Mononuclear cell (primary cell): ENCODE data around the gene RBMS1. TPM values are rescaled to one million over a fixed set of nuclear protein-coding genes. Genes with fewer than 3 reads are reported as not detected.

Source experiments
- H3K27me3 ChIP-seq: 2 replicates; pipeline ENCODE4 v1.6.0; 2011; ENCODE audit warnings: low read length, control low read depth; ENCODE audit not compliant: insufficient read depth
- H3K4me1 ChIP-seq: 2 replicates; pipeline ENCODE4 v1.5.1; 2011; ENCODE audit warnings: mild to moderate bottlenecking, low read length, control low read depth; ENCODE audit not compliant: insufficient read depth
- H3K4me3 ChIP-seq: 2 replicates; pipeline ENCODE4 v1.5.1; 2011; ENCODE audit warnings: mild to moderate bottlenecking, low read length, moderate library complexity
- H3K9me3 ChIP-seq: 2 replicates; pipeline ENCODE4 v1.5.1; 2011; ENCODE audit warnings: low read depth, mild to moderate bottlenecking, control low read depth, low read length
- total RNA-seq: library from RNA; depleted of rRNA; stranded (reverse); fragments of >200 nt; gene quantifications from one replicate; pipeline ENCODE4 v1.2.3, GENCODE V29; 2012

Gene RBMS1
- total RNA-seq, 1 donor: 76.3 TPM

DNA sequence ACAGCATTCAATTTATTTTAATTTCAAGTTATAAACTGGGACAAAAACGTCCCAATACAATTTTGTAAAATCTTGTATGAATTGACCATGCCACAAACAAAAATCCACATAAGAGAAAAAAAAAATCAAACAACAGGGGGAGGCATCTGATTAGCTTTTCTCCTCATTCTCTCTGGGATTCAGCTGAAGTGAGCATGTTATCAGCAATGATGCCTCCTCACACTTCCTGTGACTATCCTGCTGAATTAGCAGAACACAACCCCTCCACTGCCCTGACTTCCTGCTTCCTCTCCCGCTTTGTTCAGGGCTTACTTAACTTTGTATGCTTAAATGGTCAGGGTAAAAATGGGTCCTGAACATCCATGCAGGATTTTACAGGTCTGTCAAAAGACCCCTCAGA, 161.3 kb downstream of the RBMS1 start:
- peaks cover 20% of the 10 kb centered on the region for H3K4me1 ChIP-seq

GRCh38 chr2:160331258-160332025, 162.2 kb downstream of the RBMS1 start:
- no peaks in the 10 kb centered on the region for H3K27me3 ChIP-seq
- H3K9me3 ChIP-seq: no peaks in the 10 kb centered on the region
- peaks cover 23% of the 10 kb centered on the region for H3K4me1 ChIP-seq
- no peak overlapping the region for H3K4me3 ChIP-seq

More for the DNA sequence above, 161.3 kb downstream of the RBMS1 start:
- no peak overlapping the region for H3K4me3 ChIP-seq
- H3K27me3 ChIP-seq: no peaks in the 10 kb centered on the region
- H3K9me3 ChIP-seq: no peaks in the 10 kb centered on the region

- Histone ChIP-seq H3K9me3 (no peaks in the 10 kb centered on the region), H3K4me3 (no peak overlapping the region), H3K27me3 (no peaks in the 10 kb centered on the region), H3K4me1 (peaks cover 28% of the 10 kb centered on the region)
Measured at GRCh38 chr2:160328811-160329527, 164.6 kb downstream of the RBMS1 start.

GRCh38 chr2:160326786-160327185, 166.8 kb downstream of the RBMS1 start:
- Histone ChIP-seq H3K4me3 (no peak overlapping the region), H3K27me3 (no peaks in the 10 kb centered on the region), H3K4me1 (peaks cover 28% of the 10 kb centered on the region), H3K9me3 (no peaks in the 10 kb centered on the region)

DNA sequence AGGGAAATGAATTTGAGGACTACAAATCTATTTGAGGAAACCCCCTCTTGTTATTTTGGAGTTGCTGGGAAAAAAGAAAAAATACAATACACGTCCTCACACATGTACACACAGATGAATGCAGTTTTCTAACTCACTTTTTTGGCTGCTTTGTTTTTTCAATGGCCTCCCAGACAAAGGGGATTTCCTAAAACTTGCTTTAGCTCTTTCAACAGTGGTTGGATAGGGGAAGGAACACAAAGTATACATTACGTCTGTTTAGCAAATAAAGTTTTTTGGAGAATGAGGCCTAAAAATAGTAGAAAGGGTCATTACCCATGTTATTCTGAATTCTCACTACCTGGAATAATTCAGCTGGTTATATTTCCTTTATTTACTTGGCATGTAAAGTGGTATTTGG, 168.2 kb downstream of the RBMS1 start:
- Histone ChIP-seq H3K4me3 (no peak overlapping the region), H3K9me3 (no peaks in the 10 kb centered on the region), H3K4me1 (peaks cover 27% of the 10 kb centered on the region), H3K27me3 (no peaks in the 10 kb centered on the region)

- H3K4me3 ChIP-seq: no peak overlapping the region
- no peaks in the 10 kb centered on the region for H3K9me3 ChIP-seq
- no peaks in the 10 kb centered on the region for H3K27me3 ChIP-seq
- H3K4me1 ChIP-seq: peaks cover 27% of the 10 kb centered on the region
Measured at GRCh38 chr2:160324917-160325316, 168.7 kb downstream of the RBMS1 start.

DNA sequence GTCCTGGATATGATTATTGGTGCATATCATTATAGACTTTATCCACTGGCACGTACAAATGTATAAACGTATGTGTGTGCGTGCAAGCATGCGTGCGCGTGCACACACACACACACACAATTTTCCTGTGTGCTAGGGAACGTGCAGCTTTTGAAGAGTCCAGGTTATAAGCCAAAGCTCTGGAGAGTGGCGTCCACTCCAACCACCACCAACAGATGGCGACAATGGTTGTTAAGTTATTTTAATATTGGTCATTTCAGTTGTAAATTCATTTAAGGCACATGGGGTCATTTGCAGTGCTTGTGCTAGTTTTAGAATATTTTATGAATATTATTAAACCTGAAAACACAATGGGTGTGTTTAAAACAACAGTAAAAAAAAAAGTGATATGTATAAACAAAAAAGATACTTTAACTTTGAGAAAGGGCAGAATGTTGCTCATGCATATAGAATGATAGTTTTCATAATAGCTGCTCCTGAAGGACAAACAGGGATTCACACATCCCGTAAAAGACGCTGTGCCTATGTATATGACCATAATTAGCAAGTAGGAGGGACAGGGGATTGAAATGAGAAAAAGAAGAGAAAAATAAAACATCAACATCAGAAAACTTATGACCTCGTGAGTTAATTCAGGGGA, 169.3 kb downstream of the RBMS1 start:
- Histone ChIP-seq H3K9me3 (no peaks in the 10 kb centered on the region), H3K27me3 (no peaks in the 10 kb centered on the region), H3K4me1 (peaks cover 27% of the 10 kb centered on the region), H3K4me3 (no peak overlapping the region)

GRCh38 chr2:160322320-160322719, 171.3 kb downstream of the RBMS1 start:
- no peak overlapping the region for H3K4me3 ChIP-seq
- H3K4me1 ChIP-seq: peaks cover 27% of the 10 kb centered on the region
- H3K9me3 ChIP-seq: no peaks in the 10 kb centered on the region
- no peaks in the 10 kb centered on the region for H3K27me3 ChIP-seq

- peaks cover 23% of the 10 kb centered on the region for H3K4me1 ChIP-seq
- no peak overlapping the region for H3K4me3 ChIP-seq
- no peaks in the 10 kb centered on the region for H3K27me3 ChIP-seq
Measured at GRCh38 chr2:160321006-160321405, 172.6 kb downstream of the RBMS1 start.

DNA sequence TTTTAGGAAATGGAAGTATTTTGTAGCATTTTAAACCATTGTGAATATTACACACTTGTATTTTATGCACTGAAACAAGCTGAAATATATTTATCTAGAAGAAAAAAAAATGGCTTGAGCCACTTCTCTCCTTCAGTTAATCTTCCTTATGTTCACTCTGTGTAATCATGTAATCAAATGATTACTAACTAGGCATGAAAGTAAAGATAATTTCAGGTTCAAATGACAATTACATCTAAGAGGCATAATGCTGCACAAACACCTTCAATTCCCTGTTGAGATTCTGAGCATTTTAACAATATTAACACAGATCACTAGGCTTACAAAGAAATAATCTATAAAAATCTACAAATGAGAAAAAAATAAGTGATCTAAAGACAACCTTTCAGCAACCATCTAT, 173.9 kb downstream of the RBMS1 start:
- Histone ChIP-seq H3K27me3 (no peaks in the 10 kb centered on the region), H3K4me1 (peaks cover 19% of the 10 kb centered on the region), H3K4me3 (no peak overlapping the region), H3K9me3 (no peaks in the 10 kb centered on the region)

More at GRCh38 chr2:160321006-160321405, 172.6 kb downstream of the RBMS1 start:
- no peaks in the 10 kb centered on the region for H3K9me3 ChIP-seq

DNA sequence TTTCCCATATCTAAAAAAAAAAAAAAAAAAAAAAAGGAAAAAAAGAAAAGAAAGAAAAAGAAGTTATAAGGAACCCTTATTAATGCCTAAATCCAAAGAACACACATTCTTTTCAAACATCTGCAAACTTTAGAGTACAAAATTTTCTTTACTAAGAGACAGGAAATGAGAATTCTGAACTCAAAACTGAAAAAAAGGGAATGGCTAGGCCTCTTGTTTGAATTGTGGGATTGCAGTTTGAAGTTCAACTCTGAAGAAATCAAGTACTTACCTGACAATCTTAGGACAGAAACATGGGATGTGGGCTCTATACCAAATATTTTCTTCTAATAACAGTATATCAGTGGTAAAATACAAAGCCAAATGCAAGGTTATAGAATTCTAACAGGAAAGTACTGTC, 175.4 kb downstream of the RBMS1 start:
- Histone ChIP-seq H3K9me3 (no peaks in the 10 kb centered on the region), H3K4me3 (no peak overlapping the region), H3K27me3 (no peaks in the 10 kb centered on the region), H3K4me1 (peaks cover 18% of the 10 kb centered on the region)

- Histone ChIP-seq H3K4me3 (no peak overlapping the region), H3K4me1 (peaks cover 10% of the 10 kb centered on the region), H3K9me3 (no peaks in the 10 kb centered on the region), H3K27me3 (no peaks in the 10 kb centered on the region)
Measured at GRCh38 chr2:160317181-160318099, 176.2 kb downstream of the RBMS1 start.

DNA sequence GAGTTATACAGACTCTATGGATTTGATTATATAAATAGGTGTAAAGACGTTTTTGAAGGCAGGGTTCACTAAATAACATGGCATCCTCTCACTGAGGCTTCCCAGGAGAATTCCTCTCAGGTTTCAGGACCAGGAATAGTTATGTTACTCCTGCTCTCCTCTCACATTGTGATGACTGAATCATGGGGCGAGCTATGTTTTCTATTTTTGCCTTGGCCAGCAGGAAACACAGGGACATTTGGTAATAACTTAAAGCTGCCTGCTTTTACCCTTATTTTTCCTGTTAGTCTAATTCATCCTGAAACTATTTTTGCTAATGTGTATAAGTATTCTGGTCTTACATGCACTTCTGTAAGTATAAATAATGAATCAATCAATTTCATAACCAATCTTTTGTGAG, 178.3 kb downstream of the RBMS1 start:
- H3K4me1 ChIP-seq: no peaks in the 10 kb centered on the region
- H3K4me3 ChIP-seq: no peak overlapping the region
- H3K9me3 ChIP-seq: no peaks in the 10 kb centered on the region
- no peaks in the 10 kb centered on the region for H3K27me3 ChIP-seq

GRCh38 chr2:160310118-160310828, 183.3 kb downstream of the RBMS1 start:
- H3K27me3 ChIP-seq: no peaks in the 10 kb centered on the region
- H3K9me3 ChIP-seq: no peaks in the 10 kb centered on the region
- H3K4me3 ChIP-seq: no peak overlapping the region
- no peaks in the 10 kb centered on the region for H3K4me1 ChIP-seq
